Smooth muscle cell (in vitro differentiated cells): Measurements from ENCODE around the gene STAP1. TPM values are rescaled to one million over a fixed set of nuclear protein-coding genes. Genes with fewer than 3 reads are reported as not detected.

Source experiments
- DNase-seq: peaks from one replicate; lab custom pipeline; 2025; ENCODE audit not compliant: unreplicated experiment; lab: John Stamatoyannopoulos, UW
- H2AFZ ChIP-seq: fragments of 200-600 bp; sonication (generic); 2 replicates; pipeline ENCODE4 v1.6.0; 2016; ENCODE audit warnings: antibody characterized with exemption, low read depth, mild to moderate bottlenecking
- H3F3A ChIP-seq: fragments of 200-600 bp; sonication (generic); 2 replicates; pipeline ENCODE4 v1.6.0; 2017; ENCODE audit warnings: antibody characterized with exemption, low read depth
- H3K27ac ChIP-seq: fragments of 200-600 bp; sonication (generic); 2 replicates; pipeline ENCODE4 v1.5.1; 2016; ENCODE audit warnings: low read depth, mild to moderate bottlenecking
- H3K27me3 ChIP-seq: fragments of 200-600 bp; sonication (generic); 2 replicates; pipeline ENCODE4 v1.6.1; 2016; ENCODE audit warnings: low read depth, mild to moderate bottlenecking
- H3K36me3 ChIP-seq: fragments of 200-600 bp; sonication (generic); 2 replicates; pipeline ENCODE4 v1.5.1; 2016; ENCODE audit warnings: low read depth
- H3K4me1 ChIP-seq: fragments of 200-600 bp; sonication (generic); 2 replicates; pipeline ENCODE4 v1.5.1; 2016; ENCODE audit warnings: low read depth
- H3K4me2 ChIP-seq: fragments of 200-600 bp; sonication (generic); 2 replicates; pipeline ENCODE4 v1.6.0; 2016; ENCODE audit warnings: mild to moderate bottlenecking
- H3K4me3 ChIP-seq: fragments of 200-600 bp; sonication (generic); 2 replicates; pipeline ENCODE4 v1.5.1; 2016; ENCODE audit warnings: mild to moderate bottlenecking
- H3K79me2 ChIP-seq: fragments of 200-600 bp; sonication (generic); 2 replicates; pipeline ENCODE4 v1.6.0; 2016; ENCODE audit warnings: low read depth, mild to moderate bottlenecking
- H3K9ac ChIP-seq: fragments of 200-600 bp; sonication (generic); 2 replicates; pipeline ENCODE4 v1.6.0; 2016; ENCODE audit warnings: low read depth
- H3K9me3 ChIP-seq: fragments of 200-600 bp; sonication (generic); replicated peaks from 2 replicates; pipeline ENCODE4 v1.5.1; 2016; ENCODE audit warnings: low read depth
- H4K20me1 ChIP-seq: fragments of 200-600 bp; sonication (generic); 2 replicates; pipeline ENCODE4 v1.6.0; 2016; ENCODE audit warnings: low read depth
- CTCF ChIP-seq: fragments of 200-600 bp; sonication (generic); IDR thresholded peaks from 2 replicates; pipeline ENCODE4 v1.5.1; 2017; ENCODE audit warnings: borderline replicate concordance, mild to moderate bottlenecking, antibody characterized with exemption; ENCODE audit not compliant: insufficient read depth, poor library complexity, severe bottlenecking
- WGBS: methylation state at CpG from one replicate; pipeline ENCODE4 v1.1.7; 2016; ENCODE audit warnings: low lambda C conversion rate; 5-methylcytosine and 5-hydroxymethylcytosine counted together
- polyA plus RNA-seq: library from polyadenylated mRNA; unstranded; fragments of >200 nt; fragmentation: Nextera tagmentation; extraction: Ambion mirVana; gene quantifications from 2 replicates; pipeline ENCODE4 v1.2.1, GENCODE V29; 2016
- total RNA-seq: library from RNA; depleted of rRNA; stranded (reverse); fragments of >200 nt; gene quantifications from 2 replicates; pipeline ENCODE4 v1.2.3, GENCODE V29; 2014

STAP1 gene
- total and polyA plus RNA-seq, 2 experiments from 2014 or later, result not detected

GRCh38 chr4:67616478-67616877 is 58.0 kb downstream of the STAP1 start:
- TF ChIP-seq CTCF, result no peak
- no peaks in the 10 kb centered on the region for H3K27me3 ChIP-seq
- no peaks in the 10 kb centered on the region for H3K4me1 ChIP-seq
- no peaks in the 10 kb centered on the region for H3K9me3 ChIP-seq
- no peak overlapping the region for H3K9ac ChIP-seq
- no peak overlapping the region for H3K4me2 ChIP-seq
- H3K79me2 ChIP-seq, result no peaks in the 10 kb centered on the region
- H3F3A ChIP-seq, result no peaks in the 10 kb centered on the region
- no peak overlapping the region for H3K4me3 ChIP-seq
- H2AFZ ChIP-seq, result no peak overlapping the region
- DNase-seq, result no peak
- no peaks in the 10 kb centered on the region for H4K20me1 ChIP-seq
- WGBS, result 75% methylated on average over 1 of the region's 1 CpG
- H3K36me3 ChIP-seq, result peaks cover 23% of the 10 kb centered on the region
- no peak overlapping the region for H3K27ac ChIP-seq

- H3K36me3 ChIP-seq, result peaks cover 42% of the 10 kb centered on the region
- 96% methylated on average over 3 of the region's 3 CpGs for WGBS
- H3K27me3 ChIP-seq, result no peaks in the 10 kb centered on the region
- no peaks in the 10 kb centered on the region for H3K79me2 ChIP-seq
- H2AFZ ChIP-seq, result no peak overlapping the region
- DNase-seq, result no peak
- no peaks in the 10 kb centered on the region for H3K9me3 ChIP-seq
- H3K27ac ChIP-seq, result no peak overlapping the region
- no peak overlapping the region for H3K4me2 ChIP-seq
- no peak overlapping the region for H3K4me3 ChIP-seq
- TF ChIP-seq CTCF, result no peak
- H3K4me1 ChIP-seq, result no peaks in the 10 kb centered on the region
- no peaks in the 10 kb centered on the region for H3F3A ChIP-seq
- H3K9ac ChIP-seq, result no peak overlapping the region
- H4K20me1 ChIP-seq, result no peaks in the 10 kb centered on the region
Measured at GRCh38 chr4:67624939-67625338, 66.4 kb downstream of the STAP1 start.

- Histone ChIP-seq H3K27ac (no peak overlapping the region), H3K4me2 (no peak overlapping the region), H3K27me3 (no peaks in the 10 kb centered on the region), H3K4me1 (no peaks in the 10 kb centered on the region), H3F3A (no peaks in the 10 kb centered on the region), H4K20me1 (no peaks in the 10 kb centered on the region), H3K4me3 (no peak overlapping the region), H3K9me3 (no peaks in the 10 kb centered on the region), H3K36me3 (peaks cover 62% of the 10 kb centered on the region), H2AFZ (no peak overlapping the region), H3K79me2 (no peaks in the 10 kb centered on the region), H3K9ac (no peak overlapping the region)
- no peak for DNase-seq
- no peak for TF ChIP-seq CTCF
- WGBS, result 93% methylated on average over 3 of the region's 3 CpGs
Measured at GRCh38 chr4:67632492-67632891, 74.0 kb downstream of the STAP1 start.

- Histone ChIP-seq H3K4me3 (no peak overlapping the region), H3K79me2 (no peaks in the 10 kb centered on the region), H3K9me3 (no peaks in the 10 kb centered on the region), H3K9ac (no peak overlapping the region), H3K4me1 (no peaks in the 10 kb centered on the region), H3K27me3 (no peaks in the 10 kb centered on the region), H4K20me1 (no peaks in the 10 kb centered on the region), H2AFZ (no peak overlapping the region), H3K4me2 (no peak overlapping the region), H3F3A (no peaks in the 10 kb centered on the region), H3K36me3 (peaks cover 62% of the 10 kb centered on the region), H3K27ac (no peak overlapping the region)
- DNase-seq, result no peak
- 92% methylated on average over 2 of the region's 2 CpGs for WGBS
- no peak for TF ChIP-seq CTCF
Measured at GRCh38 chr4:67634741-67635140, 76.2 kb downstream of the STAP1 start.
